Endodermal cell (in vitro differentiated cells): Measurements from ENCODE around the gene RASL11B. TPM values are rescaled to one million over a fixed set of nuclear protein-coding genes. Genes with fewer than 3 reads are reported as not detected.

Experiments used
- DNase-seq: peaks from one replicate; pipeline ENCODE4 v3.0.0-alpha.2; 2017
- H3K27ac ChIP-seq: 2 replicates; pipeline ENCODE4 v1.5.1; 2013; ENCODE audit warnings: mild to moderate bottlenecking, low read depth, low read length, moderate library complexity
- H3K27me3 ChIP-seq: 2 replicates; pipeline ENCODE4 v1.6.1; 2013; ENCODE audit warnings: mild to moderate bottlenecking, low read length, moderate library complexity; ENCODE audit not compliant: insufficient read depth, control insufficient read depth, poor library complexity, severe bottlenecking
- H3K36me3 ChIP-seq: 2 replicates; pipeline ENCODE4 v1.7.0; 2013; ENCODE audit warnings: mild to moderate bottlenecking, low read length, moderate library complexity; ENCODE audit not compliant: control insufficient read depth, insufficient read depth
- H3K4me1 ChIP-seq: one replicate; pipeline ENCODE4 v1.7.0; 2013; ENCODE audit warnings: low read length; ENCODE audit not compliant: control insufficient read depth, insufficient read depth
- H3K4me3 ChIP-seq: 2 replicates; pipeline ENCODE4 v1.5.1; 2013; ENCODE audit warnings: mild to moderate bottlenecking, low read length, moderate library complexity
- H3K9ac ChIP-seq: 2 replicates; pipeline ENCODE4 v1.6.1; 2013; ENCODE audit warnings: mild to moderate bottlenecking, low read length, moderate library complexity; ENCODE audit not compliant: poor library complexity, severe bottlenecking; ENCODE audit errors: extremely low read depth
- H3K9me3 ChIP-seq: 2 replicates; pipeline ENCODE4 v1.6.1; 2013; ENCODE audit warnings: mild to moderate bottlenecking, low read length, moderate library complexity; ENCODE audit not compliant: control insufficient read depth
- H3K27ac Mint-ChIP-seq: 2 replicates; pipeline ENCODE4 v1.8.0; 2020; ENCODE audit warnings: mixed read lengths
- H3K27me3 Mint-ChIP-seq: 2 replicates; pipeline ENCODE4 v1.8.0; 2021; ENCODE audit warnings: mild to moderate bottlenecking, mixed read lengths; ENCODE audit not compliant: insufficient read depth
- H3K36me3 Mint-ChIP-seq: 2 replicates; pipeline ENCODE4 v1.8.0; 2020; ENCODE audit warnings: low read depth, mixed read lengths
- H3K4me1 Mint-ChIP-seq: 2 replicates; pipeline ENCODE4 v1.8.0; 2020; ENCODE audit warnings: mixed read lengths
- H3K4me3 Mint-ChIP-seq: 2 replicates; pipeline ENCODE4 v1.8.0; 2020; ENCODE audit warnings: mild to moderate bottlenecking, moderate library complexity, mixed read lengths
- H3K9me3 Mint-ChIP-seq: 2 replicates; pipeline ENCODE4 v1.8.0; 2020; ENCODE audit warnings: mild to moderate bottlenecking, mixed read lengths
- WGBS, 2 experiments: methylation state at CpG; one replicate each; pipeline versions ENCODE4 v1.1.5 to v1.1.7; 2013; ENCODE audit warnings: missing lambda C conversion rate in 2 of 2, mixed read lengths in 1 of 2; ENCODE audit not compliant: insufficient coverage in 1 of 2, insufficient read length in 1 of 2; 5-methylcytosine and 5-hydroxymethylcytosine counted together
- total RNA-seq, 2 donors: library from RNA; stranded (reverse); fragmentation: NEBNext Ultra II Directional in 1 of 2; extraction: Animal tissue kit (Norgen Biotek cat#: 25700) in 1 of 2; gene quantifications; 2 replicates in 1 of 2; 3 replicates in 1 of 2; pipeline ENCODE4 v1.2.1, GENCODE V29; 2021
- TF ChIP-seq, protein P1 (sequence below): fragments of 200-600 bp; sonication (generic); conservative IDR thresholded peaks from 2 replicates; pipeline ENCODE4 v1.5.0; 2021; ENCODE audit warnings: antibody characterized with exemption, mild to moderate bottlenecking

RASL11B gene
- total RNA-seq, 2 donors from 2014 or later = 7.0 to 12.7 TPM

DNA sequence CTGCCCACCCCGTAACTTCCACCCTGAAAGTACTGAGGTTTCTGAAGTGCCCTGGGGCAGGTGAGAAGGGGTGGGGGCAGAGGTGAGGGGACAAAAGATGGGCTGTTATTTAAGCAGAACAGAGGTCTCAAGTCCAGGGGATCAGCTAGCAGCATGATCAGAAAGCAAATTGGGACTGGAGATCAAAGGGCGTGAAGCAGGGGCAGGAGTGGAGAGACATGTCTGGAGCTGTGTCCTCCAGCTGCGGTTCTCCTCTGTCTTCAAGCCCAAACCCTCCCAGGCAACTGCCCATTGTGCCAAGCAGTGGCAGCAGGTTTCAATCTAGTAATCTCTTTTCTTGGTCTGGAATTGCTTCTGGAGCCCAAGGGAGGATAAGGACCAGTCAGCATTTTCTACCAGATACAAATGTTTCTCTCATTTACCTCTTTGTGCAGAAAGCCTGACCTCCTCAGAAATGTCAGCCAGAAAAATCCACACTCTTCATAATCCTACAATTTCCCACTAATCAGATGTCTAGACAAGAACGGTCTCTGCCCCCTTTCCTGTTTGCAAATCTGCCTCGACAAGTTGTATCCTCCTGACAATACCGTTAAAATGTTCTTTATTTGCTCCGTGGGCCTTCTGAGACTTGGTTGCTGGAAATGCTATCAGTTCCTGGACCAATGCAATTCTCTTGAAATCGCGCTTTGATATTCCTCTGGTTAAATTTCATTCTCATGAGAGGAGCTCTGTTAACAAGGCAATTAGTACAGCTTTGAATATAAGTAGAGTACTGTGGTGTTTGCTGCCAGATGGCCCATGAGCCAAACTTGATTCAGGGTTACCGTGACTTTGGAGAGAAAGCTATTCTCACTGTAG is 23.2 kb upstream of the RASL11B start:
- Histone ChIP-seq H3K27me3 (peaks cover 11% of the 10 kb centered on the region), H3K9me3 (no peaks in the 10 kb centered on the region), H3K4me1 (peaks cover 37% of the 10 kb centered on the region), H3K36me3 (no peaks in the 10 kb centered on the region), H3K9ac (no peak overlapping the region), H3K4me3 (no peak overlapping the region), H3K27ac (peak overlapping the region; percentile 26)
- peaks cover 54% of the 10 kb centered on the region for H3K4me1 Mint-ChIP-seq
- TF ChIP-seq, protein P1, sequence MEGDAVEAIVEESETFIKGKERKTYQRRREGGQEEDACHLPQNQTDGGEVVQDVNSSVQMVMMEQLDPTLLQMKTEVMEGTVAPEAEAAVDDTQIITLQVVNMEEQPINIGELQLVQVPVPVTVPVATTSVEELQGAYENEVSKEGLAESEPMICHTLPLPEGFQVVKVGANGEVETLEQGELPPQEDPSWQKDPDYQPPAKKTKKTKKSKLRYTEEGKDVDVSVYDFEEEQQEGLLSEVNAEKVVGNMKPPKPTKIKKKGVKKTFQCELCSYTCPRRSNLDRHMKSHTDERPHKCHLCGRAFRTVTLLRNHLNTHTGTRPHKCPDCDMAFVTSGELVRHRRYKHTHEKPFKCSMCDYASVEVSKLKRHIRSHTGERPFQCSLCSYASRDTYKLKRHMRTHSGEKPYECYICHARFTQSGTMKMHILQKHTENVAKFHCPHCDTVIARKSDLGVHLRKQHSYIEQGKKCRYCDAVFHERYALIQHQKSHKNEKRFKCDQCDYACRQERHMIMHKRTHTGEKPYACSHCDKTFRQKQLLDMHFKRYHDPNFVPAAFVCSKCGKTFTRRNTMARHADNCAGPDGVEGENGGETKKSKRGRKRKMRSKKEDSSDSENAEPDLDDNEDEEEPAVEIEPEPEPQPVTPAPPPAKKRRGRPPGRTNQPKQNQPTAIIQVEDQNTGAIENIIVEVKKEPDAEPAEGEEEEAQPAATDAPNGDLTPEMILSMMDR = no peak
- H3K9me3 Mint-ChIP-seq = no peaks in the 10 kb centered on the region
- H3K4me3 Mint-ChIP-seq = no peak overlapping the region
- no peaks in the 10 kb centered on the region for H3K36me3 Mint-ChIP-seq
- WGBS, 2 experiments = 89 to 90% methylated on average over 10 of the region's 10 CpGs
- peak; percentile 53 for DNase-seq
- peak overlapping the region; percentile 20 for H3K27ac Mint-ChIP-seq
- H3K27me3 Mint-ChIP-seq = peaks cover 19% of the 10 kb centered on the region

DNA sequence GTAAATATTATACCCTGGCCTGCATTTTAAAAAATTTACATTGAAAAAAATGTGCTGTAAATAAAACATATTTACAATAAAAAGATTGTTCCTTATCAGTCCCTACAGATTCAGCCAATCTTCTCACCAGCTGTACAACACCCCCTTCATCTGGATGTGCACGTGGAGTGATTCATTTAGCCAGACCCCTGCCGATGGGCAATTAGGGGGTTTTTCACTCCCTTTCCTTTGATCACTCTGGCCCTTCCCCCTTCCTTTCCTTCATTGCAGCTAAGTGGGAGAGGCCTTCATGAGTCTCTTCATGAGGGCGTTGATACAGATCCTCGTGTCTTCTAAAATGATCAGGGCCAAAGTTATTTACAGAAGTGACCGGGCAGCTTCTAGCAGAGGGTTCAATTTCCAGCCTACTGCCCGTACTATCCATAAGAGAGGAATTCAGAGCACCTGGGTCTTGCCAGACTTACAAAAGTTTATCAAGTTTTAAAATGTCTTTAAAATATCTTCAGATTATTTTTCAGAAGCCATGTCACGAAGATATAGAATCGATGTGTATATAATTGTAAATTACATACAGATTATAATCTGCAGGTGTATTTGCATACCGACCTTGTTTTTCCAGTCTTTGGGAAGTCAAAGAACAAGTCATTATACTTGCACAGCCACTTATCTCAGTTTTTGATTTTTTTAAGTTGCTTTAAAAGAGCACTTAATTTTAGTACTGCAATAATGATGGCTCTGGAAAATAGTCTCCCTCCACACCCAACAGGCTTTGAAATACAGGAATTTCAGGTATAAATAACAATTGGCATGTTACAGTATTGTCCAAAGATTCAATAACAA is 21.4 kb upstream of the RASL11B start:
- no peaks in the 10 kb centered on the region for H3K9me3 Mint-ChIP-seq
- no peak overlapping the region for H3K9ac ChIP-seq
- peaks cover 37% of the 10 kb centered on the region for H3K4me1 ChIP-seq
- H3K9me3 ChIP-seq = no peaks in the 10 kb centered on the region
- no peaks in the 10 kb centered on the region for H3K36me3 Mint-ChIP-seq
- H3K27me3 Mint-ChIP-seq = peaks cover 24% of the 10 kb centered on the region
- H3K4me1 Mint-ChIP-seq = peaks cover 42% of the 10 kb centered on the region
- H3K27ac Mint-ChIP-seq = no peak overlapping the region
- no peak overlapping the region for H3K4me3 Mint-ChIP-seq
- H3K27ac ChIP-seq = no peak overlapping the region
- TF ChIP-seq, protein P1 = no peak
- no peak overlapping the region for H3K4me3 ChIP-seq
- H3K36me3 ChIP-seq = no peaks in the 10 kb centered on the region
- WGBS, 2 experiments = 55 to 64% methylated on average over 3 to 9 of the region's 9 CpGs
- H3K27me3 ChIP-seq = peaks cover 11% of the 10 kb centered on the region
- peak; percentile 65 for DNase-seq

DNA sequence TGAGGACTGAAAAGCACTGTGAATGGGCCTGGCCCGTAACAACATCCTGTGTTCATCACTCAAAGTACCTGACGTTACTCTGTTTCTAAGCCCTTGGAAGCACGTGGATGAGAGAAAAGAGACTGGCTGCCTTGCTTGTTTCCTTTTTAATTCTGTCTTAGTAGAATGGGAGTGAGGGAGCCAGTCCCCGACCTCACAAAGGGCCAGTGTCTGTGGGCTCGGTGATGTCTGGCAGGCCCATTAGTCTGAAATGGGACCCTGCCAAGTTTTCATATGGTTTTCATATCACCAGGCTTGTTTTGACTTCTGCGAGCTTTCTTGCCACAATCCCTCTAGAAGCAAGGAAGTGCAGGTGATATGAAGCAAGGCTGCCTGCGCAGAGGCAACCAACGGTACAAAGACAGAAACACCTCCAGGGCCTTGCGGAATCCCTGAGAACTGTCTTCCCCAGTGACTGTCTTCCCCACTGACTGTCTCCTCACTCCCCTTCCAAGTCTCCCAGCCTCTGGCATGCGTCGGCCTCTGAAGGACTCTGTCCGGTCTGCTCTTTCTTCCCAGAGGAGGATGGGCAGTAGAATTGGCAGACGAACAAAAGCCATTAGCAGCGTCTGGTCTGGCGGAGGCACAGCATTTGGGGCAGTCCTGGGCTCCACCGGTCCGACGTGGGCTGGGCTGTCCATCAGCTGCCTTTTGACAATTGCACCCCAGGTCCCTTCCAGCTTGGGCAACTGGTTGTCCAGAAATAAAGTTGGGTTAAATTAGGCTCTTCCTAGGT is 20.2 kb upstream of the RASL11B start:
- Histone ChIP-seq H3K36me3 (no peaks in the 10 kb centered on the region), H3K9me3 (no peaks in the 10 kb centered on the region), H3K27ac (peak overlapping the region; percentile 16), H3K9ac (no peak overlapping the region), H3K27me3 (peaks cover 16% of the 10 kb centered on the region), H3K4me1 (peaks cover 37% of the 10 kb centered on the region), H3K4me3 (no peak overlapping the region)
- TF ChIP-seq, protein P1 = no peak
- Mint-ChIP-seq H3K27ac (no peak overlapping the region), H3K9me3 (no peaks in the 10 kb centered on the region), H3K27me3 (peaks cover 25% of the 10 kb centered on the region), H3K4me1 (peaks cover 36% of the 10 kb centered on the region), H3K4me3 (no peak overlapping the region), H3K36me3 (no peaks in the 10 kb centered on the region)
- 62 to 81% methylated on average over 10 to 18 of the region's 18 CpGs for WGBS, 2 experiments
- no peak for DNase-seq
